ENCODE data around the gene LRRC4C. TPM values are rescaled to one million over a fixed set of nuclear protein-coding genes. Genes with fewer than 3 reads are reported as not detected.

LRRC4C gene
- total RNA-seq, 3 donors from 2014 or later (not counting 1 experiment from before 2014, with no cell fraction given) = not detected

DNA sequence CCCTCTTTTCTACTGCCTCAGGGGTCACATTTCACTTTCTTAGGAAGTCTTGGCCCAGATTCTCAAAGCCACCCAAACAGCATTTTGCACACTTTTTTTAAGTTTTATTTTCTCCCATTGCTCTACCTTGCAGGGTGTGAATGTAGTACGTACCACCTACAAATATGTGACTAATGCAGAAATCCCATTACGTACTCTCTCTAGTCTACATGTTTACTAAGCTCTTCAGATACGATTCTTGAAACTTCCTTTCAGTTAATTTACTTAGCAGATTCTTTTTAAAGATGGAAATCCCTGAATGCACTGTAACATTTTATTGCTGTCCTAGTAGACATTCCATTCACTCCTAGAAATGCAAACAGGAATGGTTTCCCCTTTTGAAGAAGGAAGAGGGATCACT, 61.3 kb downstream of the LRRC4C start:
- H3K27me3 ChIP-seq (ENCODE audit: control insufficient read depth, insufficient read depth, low read length) = no peaks in the 10 kb centered on the region
- no peaks in the 10 kb centered on the region for H3K27me3 Mint-ChIP-seq (ENCODE audit: low read depth in 2 of 2)
- no peak overlapping the region for H3K27ac Mint-ChIP-seq
- H3K9me3 ChIP-seq (ENCODE audit: control insufficient read depth, insufficient read depth, low read length) = no peaks in the 10 kb centered on the region
- H3K36me3 Mint-ChIP-seq = no peaks in the 10 kb centered on the region
- DNase-seq (no peak), ATAC-seq (no peak)
- intact Hi-C loops (cut with micrococcal nuclease) = no loop called here
- H3K9me3 Mint-ChIP-seq = peaks cover 12 to 23% of the 10 kb centered on the region in 2 donors
- H3K4me1 ChIP-seq (ENCODE audit: control insufficient read depth, insufficient read depth, low read length) = no peaks in the 10 kb centered on the region
- H3K27ac ChIP-seq (ENCODE audit: low read length) = no peak overlapping the region
- no peaks in the 10 kb centered on the region for H3K36me3 ChIP-seq (ENCODE audit: control insufficient read depth, insufficient read depth, low read length)
- no peak overlapping the region for H3K4me3 ChIP-seq (ENCODE audit: low read length)
- H3K4me3 Mint-ChIP-seq = no peak overlapping the region
- no peaks in the 10 kb centered on the region for H3K4me1 Mint-ChIP-seq
- TF ChIP-seq CTCF (IDR thresholded peaks at IDR 0.05) = no peak
- WGBS (ENCODE audit: insufficient coverage) = 87% methylated on average over 3 of the region's 3 CpGs

GRCh38 chr11:41394521-41395195, 64.8 kb downstream of the LRRC4C start:
- H3K27me3 ChIP-seq (ENCODE audit: control insufficient read depth, insufficient read depth, low read length) = no peaks in the 10 kb centered on the region
- intact Hi-C loops (cut with micrococcal nuclease) = no loop called here
- ATAC-seq (no peak), DNase-seq (no peak)
- peaks cover 7 to 21% of the 10 kb centered on the region in 2 donors for H3K9me3 Mint-ChIP-seq
- 88% methylated on average over 3 of the region's 4 CpGs for WGBS (ENCODE audit: insufficient coverage)
- H3K27me3 Mint-ChIP-seq (ENCODE audit: low read depth in 2 of 2) = no peaks in the 10 kb centered on the region
- no peaks in the 10 kb centered on the region for H3K4me1 ChIP-seq (ENCODE audit: control insufficient read depth, insufficient read depth, low read length)
- no peak overlapping the region for H3K27ac ChIP-seq (ENCODE audit: low read length)
- no peak overlapping the region for H3K4me3 Mint-ChIP-seq
- no peak overlapping the region for H3K4me3 ChIP-seq (ENCODE audit: low read length)
- H3K27ac Mint-ChIP-seq = no peak overlapping the region
- H3K4me1 Mint-ChIP-seq = no peaks in the 10 kb centered on the region
- H3K36me3 ChIP-seq (ENCODE audit: control insufficient read depth, insufficient read depth, low read length) = no peaks in the 10 kb centered on the region
- no peak for TF ChIP-seq CTCF (IDR thresholded peaks at IDR 0.05)
- H3K36me3 Mint-ChIP-seq = no peaks in the 10 kb centered on the region
- no peaks in the 10 kb centered on the region for H3K9me3 ChIP-seq (ENCODE audit: control insufficient read depth, insufficient read depth, low read length)

GRCh38 chr11:41392596-41392995, 66.9 kb downstream of the LRRC4C start:
- TF ChIP-seq CTCF (IDR thresholded peaks at IDR 0.05) = no peak
- intact Hi-C loops (cut with micrococcal nuclease) = no loop called here
- H3K9me3 Mint-ChIP-seq = peaks cover 8 to 15% of the 10 kb centered on the region in 2 donors

DNA sequence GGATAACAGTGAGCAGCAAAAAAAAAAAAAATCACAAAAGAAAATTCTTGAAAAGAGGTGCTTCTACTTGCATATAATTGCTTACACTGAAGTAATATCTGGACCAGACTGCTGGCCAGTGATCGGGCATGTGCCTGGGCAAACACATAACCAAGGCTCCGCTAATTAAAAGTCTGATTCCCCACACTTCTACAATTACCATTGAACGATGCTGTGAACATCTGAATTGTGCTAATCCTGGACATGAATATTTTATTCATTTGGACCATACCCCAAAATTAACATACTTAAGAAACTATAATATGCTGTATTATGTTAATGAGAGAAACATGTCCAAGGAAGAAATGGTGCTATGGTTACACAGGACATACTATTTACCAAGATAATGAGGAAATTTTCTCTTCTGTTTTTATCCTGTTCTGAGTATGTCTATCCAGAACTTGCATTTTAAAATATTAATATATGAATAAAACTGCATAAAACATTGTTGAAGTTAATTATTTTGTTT, 69.8 kb downstream of the LRRC4C start:
- Mint-ChIP-seq H3K9me3 (peaks cover 6 to 7% of the 10 kb centered on the region in 2 donors), H3K4me3 (no peak overlapping the region), H3K27ac (no peak overlapping the region), H3K4me1 (no peaks in the 10 kb centered on the region), H3K27me3 (ENCODE audit: low read depth in 2 of 2) (no peaks in the 10 kb centered on the region), H3K36me3 (no peaks in the 10 kb centered on the region)
- H3K27me3 ChIP-seq (ENCODE audit: control insufficient read depth, insufficient read depth, low read length) = no peaks in the 10 kb centered on the region
- H3K4me3 ChIP-seq (ENCODE audit: low read length) = no peak overlapping the region
- ATAC-seq = no peak
- no peaks in the 10 kb centered on the region for H3K4me1 ChIP-seq (ENCODE audit: control insufficient read depth, insufficient read depth, low read length)
- 83% methylated on average over 3 of the region's 3 CpGs for WGBS (ENCODE audit: insufficient coverage)
- TF ChIP-seq CTCF (IDR thresholded peaks at IDR 0.05) = no peak
- intact Hi-C loops (cut with micrococcal nuclease) = no loop called here
- no peak overlapping the region for H3K27ac ChIP-seq (ENCODE audit: low read length)
- H3K9me3 ChIP-seq (ENCODE audit: control insufficient read depth, insufficient read depth, low read length) = no peaks in the 10 kb centered on the region
- H3K36me3 ChIP-seq (ENCODE audit: control insufficient read depth, insufficient read depth, low read length) = no peaks in the 10 kb centered on the region
- no peak for DNase-seq

More at GRCh38 chr11:41392596-41392995, 66.9 kb downstream of the LRRC4C start:
- no peaks in the 10 kb centered on the region for H3K4me1 Mint-ChIP-seq
- ATAC-seq (no peak), DNase-seq (no peak)
- no peaks in the 10 kb centered on the region for H3K27me3 ChIP-seq (ENCODE audit: control insufficient read depth, insufficient read depth, low read length)
- no peak overlapping the region for H3K4me3 ChIP-seq (ENCODE audit: low read length)
- no peaks in the 10 kb centered on the region for H3K9me3 ChIP-seq (ENCODE audit: control insufficient read depth, insufficient read depth, low read length)
- no peak overlapping the region for H3K27ac Mint-ChIP-seq
- no peaks in the 10 kb centered on the region for H3K36me3 Mint-ChIP-seq
- no peak overlapping the region for H3K4me3 Mint-ChIP-seq
- no peak overlapping the region for H3K27ac ChIP-seq (ENCODE audit: low read length)
- no peaks in the 10 kb centered on the region for H3K4me1 ChIP-seq (ENCODE audit: control insufficient read depth, insufficient read depth, low read length)
- H3K36me3 ChIP-seq (ENCODE audit: control insufficient read depth, insufficient read depth, low read length) = no peaks in the 10 kb centered on the region
- H3K27me3 Mint-ChIP-seq (ENCODE audit: low read depth in 2 of 2) = no peaks in the 10 kb centered on the region

All from natural killer cell (primary cell).